GM18498 (cell line): ENCODE results near the gene C7orf33.
"Not testable (repeated sequence)": the region's sequence is repeated elsewhere in the genome, so short reads cannot be mapped to it uniquely, and the experiment has no call there.

ENCODE experiments used
- ATAC-seq: cut with Tn5 transposase; IDR thresholded peaks from one replicate; pipeline ENCODE4 v1.9.1; 2021; ENCODE audit warnings: mild to moderate bottlenecking, moderate library complexity; ENCODE audit not compliant: unreplicated experiment

Gene C7orf33, protein sequence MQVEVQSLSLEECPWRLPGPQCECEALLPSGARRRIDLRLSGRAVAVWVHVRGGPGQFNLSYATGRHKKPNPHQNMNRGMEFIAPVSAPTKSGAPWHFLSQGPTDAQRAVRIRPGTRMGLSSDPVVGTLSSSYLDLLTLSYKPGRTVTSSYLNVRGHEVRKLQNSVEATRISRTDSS

GRCh38 chr7:148590471-148590870, at the start of gene C7orf33:
TSS of gene C7orf33 (plus strand) at chr7:148590766. CDS start at chr7:148590926, 160 bp downstream.
- ATAC-seq, result no peak

DNA sequence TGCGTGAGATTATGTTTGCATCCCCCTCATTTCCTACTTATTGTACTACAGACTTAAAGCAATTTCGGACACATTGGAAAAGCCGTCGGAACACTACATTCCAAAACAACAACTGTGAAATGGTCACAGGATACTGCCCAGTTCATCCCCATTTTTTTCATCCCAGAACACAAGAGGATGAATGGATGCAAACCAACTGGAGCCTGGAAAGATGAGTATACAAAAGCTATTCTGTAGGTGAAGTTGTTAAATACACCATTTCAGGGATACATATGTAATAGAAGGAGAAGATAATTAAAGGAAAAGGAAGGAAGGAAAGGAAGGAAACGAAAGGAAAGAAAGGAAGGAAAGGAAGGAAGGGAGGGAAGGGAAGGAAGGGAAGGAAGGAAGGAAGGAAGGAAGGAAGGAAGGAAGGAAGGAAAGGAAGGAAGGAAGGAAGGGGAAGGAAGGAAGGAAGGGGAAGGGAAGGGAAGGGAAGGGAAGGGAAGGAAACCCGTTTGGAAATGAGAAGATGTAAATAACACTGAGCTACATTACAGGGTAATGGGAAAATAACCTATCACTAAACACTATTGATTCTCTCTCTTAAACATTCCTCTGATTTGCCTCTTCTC, 48.6 kb upstream of the C7orf33 start:
- no peak for ATAC-seq

GRCh38 chr7:148543302-148543701, 47.3 kb upstream of the C7orf33 start:
- ATAC-seq, result no peak

- no peak for ATAC-seq
These were observed 45.4 kb upstream of the C7orf33 start for GRCh38 chr7:148545172-148545571.

DNA sequence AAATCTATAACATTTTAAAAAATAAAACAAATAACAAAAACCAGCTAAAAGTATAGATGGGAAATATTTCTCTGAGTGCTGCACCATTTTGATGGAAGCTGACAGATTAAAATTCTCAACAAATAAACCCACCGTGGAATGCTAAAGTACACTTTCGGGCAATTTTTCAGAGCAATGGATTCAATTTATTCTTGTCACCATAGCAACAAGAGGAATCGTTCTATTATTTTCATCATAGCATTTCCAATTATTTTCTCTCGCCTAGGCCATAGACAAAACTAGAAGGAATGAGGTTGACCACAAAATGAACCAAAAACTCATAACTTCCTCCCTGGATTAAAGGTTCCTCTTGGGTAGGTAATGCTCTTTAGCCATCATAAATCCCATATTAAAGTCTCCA, 44.6 kb upstream of the C7orf33 start:
- no peak for ATAC-seq

- no peak for ATAC-seq
These were observed 43.7 kb upstream of the C7orf33 start for GRCh38 chr7:148546857-148547256.

DNA sequence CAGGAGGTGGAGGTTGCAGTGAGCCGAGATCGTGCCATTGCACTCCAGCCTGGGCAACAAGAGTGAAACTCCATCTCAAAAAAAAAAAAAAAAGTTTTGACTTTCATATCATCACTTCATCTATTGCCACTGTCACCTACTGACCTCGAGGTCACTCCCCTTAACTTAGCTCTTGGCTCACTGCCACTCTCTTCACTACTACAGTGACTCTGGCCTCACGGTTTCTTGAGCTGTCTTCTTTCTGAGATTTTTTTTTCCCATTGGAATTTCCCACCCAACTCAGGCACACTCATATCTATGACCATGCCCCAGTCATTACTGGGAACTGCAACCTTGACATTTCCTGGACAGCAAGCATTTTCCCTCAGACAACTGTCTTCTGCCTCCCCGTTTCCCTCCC, 42.6 kb upstream of the C7orf33 start:
- ATAC-seq, result no peak

DNA sequence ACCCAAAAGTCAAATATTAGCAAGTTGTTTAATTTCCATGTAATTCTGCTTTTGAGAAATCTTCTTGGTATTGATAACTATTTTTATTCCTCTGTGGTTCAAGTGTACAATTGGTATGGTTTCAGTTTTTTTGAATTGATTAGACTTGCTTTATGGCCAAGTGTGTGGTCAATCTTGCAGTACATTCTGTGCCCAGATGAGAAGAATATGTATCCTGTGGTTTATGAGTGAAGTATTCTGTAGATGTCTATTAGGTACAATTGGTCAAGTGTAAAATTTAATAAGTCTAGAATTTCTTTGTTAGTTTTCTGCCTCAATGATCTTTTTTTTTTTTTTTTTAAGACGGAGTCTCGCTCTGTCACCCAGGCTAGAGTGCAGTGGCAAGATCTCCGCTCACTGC, 36.6 kb upstream of the C7orf33 start:
- peak; percentile 63 for ATAC-seq

GRCh38 chr7:148556892-148557291, 33.7 kb upstream of the C7orf33 start:
- no peak for ATAC-seq

DNA sequence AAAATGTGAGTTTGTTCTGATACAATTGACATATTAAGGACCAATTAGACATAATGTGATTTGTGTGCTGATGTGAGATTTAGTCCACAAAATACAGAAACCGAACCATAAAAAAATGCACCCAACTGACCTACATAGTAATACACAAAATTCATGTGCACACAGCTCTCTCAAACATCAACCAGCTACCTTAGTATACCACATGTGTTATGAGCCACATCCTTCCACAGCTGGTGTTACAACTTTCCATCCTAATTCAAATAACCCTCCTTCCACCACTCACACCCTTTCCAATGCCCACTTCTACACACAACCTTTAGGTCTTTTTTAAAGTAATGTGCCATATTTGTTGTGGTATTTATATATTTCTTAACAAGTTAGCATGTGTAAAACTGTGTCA, 31.7 kb upstream of the C7orf33 start:
- no peak for ATAC-seq

- no peak for ATAC-seq
These were observed 29.5 kb upstream of the C7orf33 start for GRCh38 chr7:148561099-148561498.

- peak; percentile 49 for ATAC-seq
These were observed 26.8 kb upstream of the C7orf33 start for GRCh38 chr7:148563583-148564274.

DNA sequence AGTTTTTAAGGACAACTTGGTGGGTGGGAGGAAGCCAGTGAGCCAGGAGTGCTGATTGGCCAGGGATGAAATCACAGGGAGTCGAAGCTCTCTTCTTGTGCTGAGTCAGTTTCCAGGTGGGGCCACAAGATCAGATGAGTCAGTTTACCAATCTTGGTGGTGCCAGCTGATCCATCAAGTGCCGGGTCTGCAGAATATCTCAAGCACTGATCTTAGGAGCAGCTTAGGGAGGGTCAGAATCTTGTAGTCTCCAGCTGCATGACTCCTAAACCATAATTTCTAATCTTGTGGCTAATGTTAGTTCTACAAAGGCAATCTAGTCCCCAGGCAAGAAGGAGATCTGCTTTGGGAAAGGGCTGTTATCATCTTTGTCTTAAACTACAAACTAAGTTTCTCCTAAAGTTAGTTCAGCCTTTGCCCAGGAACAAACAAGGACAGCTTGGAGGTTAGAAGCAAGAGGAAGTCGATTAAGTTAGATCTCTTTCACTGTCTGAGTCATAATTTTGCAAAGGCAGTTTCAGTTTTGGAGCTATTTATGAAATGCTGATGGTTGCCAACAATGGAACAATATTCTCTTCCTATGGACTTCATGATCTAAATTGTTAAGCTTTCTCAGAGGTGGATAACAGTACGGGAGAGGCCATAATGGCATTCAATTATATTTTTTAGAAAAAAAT, 26.2 kb upstream of the C7orf33 start:
- ATAC-seq, result peak; percentile 81

GRCh38 chr7:148566736-148567135, 23.8 kb upstream of the C7orf33 start:
- ATAC-seq, result no peak

DNA sequence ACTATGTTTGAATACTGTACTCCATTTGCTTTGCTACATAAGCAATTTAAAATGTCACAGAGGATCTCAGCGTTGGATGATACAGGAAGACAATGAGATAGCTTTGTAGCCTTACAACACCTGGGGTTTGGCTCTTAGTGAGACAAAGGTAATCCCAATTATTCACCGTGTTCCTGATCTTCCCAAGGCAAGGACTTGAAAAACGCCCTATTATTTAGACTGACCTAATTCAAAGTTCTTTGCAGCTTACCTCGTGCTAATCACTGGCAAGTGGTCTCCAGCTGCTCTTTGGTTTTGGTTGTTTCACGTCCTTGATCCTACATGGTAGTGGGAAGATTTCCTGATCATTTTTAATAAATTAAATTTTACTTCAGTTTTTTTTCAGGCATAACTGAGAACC, 23.0 kb upstream of the C7orf33 start:
- ATAC-seq, result no peak

GRCh38 chr7:148570510-148570909, 20.1 kb upstream of the C7orf33 start:
- no peak for ATAC-seq

DNA sequence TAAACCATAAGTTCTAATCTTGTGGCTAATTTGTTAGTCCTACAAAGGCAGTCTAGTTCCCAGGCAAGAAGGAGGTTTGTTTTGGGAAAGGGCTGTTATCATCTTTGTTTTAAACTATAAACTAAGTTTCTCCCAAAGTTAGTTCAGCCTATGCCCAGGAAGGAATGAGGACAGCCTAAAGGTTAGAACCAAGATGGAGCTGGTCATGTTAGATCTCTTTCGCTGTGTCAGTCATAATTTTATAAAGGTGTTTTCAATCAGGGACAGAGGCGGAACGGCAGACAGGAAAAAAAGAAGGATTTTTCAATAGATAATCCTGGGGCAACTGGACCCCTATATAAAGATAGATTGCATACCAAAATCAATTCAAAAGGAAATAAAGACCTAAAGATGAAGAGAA, 19.6 kb upstream of the C7orf33 start:
- ATAC-seq, result not testable (repeated sequence)

GRCh38 chr7:148571381-148571780, 19.2 kb upstream of the C7orf33 start:
- no peak for ATAC-seq

DNA sequence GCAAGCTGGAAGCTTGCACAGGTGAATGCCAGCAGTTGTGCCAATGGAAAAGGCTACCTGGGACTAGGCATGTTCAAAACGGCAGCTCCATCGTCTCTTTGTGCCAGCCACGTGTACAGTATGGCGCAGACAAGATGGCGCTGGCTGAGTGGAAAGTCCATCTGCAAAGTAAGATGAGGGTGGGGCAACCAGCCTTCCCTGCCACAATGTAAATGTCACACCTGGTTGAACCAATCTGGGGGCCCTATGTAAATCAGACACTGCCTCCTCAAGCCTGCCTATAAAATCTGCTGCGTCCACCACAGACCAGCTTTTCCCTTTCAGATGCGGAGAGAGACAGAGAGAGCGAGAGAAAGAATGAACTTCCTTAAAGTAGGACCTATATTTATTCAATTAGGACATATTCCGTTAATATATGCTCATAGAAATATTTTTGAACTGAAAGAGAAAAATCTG, 18.5 kb upstream of the C7orf33 start:
- ATAC-seq, result no peak

DNA sequence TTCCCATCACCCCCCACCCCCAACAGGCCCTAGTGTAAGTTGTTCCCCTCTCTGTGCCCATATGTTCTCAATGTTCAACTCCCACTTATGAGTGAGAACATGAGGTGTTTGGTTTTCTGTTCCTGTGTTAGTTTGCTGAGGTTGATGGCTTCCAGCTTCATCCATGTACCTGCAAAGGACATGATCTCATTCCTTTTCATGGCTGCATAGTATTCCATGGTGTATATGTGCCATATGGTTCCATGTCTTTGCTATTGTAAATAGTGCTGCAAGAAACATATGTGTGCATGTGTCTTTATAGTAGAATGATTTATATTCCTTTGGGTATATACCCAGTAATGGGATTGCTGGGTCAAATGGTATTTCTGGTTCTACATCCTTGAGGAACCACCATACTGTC, 17.0 kb upstream of the C7orf33 start:
- not testable (repeated sequence) for ATAC-seq

- ATAC-seq, result peak; percentile 89
These were observed 14.7 kb upstream of the C7orf33 start for GRCh38 chr7:148575640-148576411.
